ENCODE measurements around the gene RUNX2. TPM values are rescaled to one million over a fixed set of nuclear protein-coding genes. Genes with fewer than 3 reads are reported as not detected.

Gene RUNX2
- total and polyA plus RNA-seq, 8 donors: 0.09 to 3.8 (median 0.35) TPM

DNA sequence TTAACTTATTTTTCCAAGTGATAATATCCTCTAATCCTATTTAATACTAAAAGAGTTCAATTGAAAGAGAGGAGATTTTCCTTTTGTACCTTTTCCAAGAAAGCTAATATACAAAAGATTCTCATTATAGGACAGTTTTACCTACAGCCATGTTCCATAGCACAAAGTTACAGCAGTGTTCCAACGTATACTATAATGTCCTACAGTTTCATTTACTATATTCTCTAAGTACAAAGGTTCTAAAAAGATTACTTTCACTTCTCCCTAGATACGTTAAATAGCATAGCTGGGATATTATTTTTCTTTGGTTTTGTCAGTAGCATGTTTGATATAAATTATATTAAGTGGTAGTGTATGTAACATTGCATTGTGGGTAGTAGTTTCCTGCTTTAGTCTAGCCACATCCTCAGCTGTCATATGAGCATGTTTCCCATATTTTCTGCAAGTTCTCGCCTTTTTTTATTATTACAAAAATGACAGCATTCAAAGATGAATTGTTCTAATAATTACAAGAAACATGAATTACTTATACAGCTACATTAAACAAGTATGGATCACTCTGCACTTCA, 4.4 kb upstream of the RUNX2 start:
- Histone ChIP-seq H3K4me1 (peaks cover 0 to 4% (median 0%) of the 10 kb centered on the region in 3 donors), H3K27me3 (no peaks in the 10 kb centered on the region), H3K9me3 (peaks cover 0 to 2% (median 0%) of the 10 kb centered on the region in 4 donors), H3K4me3 (no peak overlapping the region), H3K27ac (no peak overlapping the region), H3K36me3 (no peaks in the 10 kb centered on the region)
- TF ChIP-seq, protein P1, sequence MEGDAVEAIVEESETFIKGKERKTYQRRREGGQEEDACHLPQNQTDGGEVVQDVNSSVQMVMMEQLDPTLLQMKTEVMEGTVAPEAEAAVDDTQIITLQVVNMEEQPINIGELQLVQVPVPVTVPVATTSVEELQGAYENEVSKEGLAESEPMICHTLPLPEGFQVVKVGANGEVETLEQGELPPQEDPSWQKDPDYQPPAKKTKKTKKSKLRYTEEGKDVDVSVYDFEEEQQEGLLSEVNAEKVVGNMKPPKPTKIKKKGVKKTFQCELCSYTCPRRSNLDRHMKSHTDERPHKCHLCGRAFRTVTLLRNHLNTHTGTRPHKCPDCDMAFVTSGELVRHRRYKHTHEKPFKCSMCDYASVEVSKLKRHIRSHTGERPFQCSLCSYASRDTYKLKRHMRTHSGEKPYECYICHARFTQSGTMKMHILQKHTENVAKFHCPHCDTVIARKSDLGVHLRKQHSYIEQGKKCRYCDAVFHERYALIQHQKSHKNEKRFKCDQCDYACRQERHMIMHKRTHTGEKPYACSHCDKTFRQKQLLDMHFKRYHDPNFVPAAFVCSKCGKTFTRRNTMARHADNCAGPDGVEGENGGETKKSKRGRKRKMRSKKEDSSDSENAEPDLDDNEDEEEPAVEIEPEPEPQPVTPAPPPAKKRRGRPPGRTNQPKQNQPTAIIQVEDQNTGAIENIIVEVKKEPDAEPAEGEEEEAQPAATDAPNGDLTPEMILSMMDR (IDR thresholded peaks at IDR 0.05): no peak
- DNase-seq (no peak), ATAC-seq (no peak), FAIRE-seq (no peak)
- intact Hi-C loops (cut with DNase I): no loop called here
- 84 to 86% methylated on average over 3 of the region's 3 CpGs for WGBS, 2 donors

DNA sequence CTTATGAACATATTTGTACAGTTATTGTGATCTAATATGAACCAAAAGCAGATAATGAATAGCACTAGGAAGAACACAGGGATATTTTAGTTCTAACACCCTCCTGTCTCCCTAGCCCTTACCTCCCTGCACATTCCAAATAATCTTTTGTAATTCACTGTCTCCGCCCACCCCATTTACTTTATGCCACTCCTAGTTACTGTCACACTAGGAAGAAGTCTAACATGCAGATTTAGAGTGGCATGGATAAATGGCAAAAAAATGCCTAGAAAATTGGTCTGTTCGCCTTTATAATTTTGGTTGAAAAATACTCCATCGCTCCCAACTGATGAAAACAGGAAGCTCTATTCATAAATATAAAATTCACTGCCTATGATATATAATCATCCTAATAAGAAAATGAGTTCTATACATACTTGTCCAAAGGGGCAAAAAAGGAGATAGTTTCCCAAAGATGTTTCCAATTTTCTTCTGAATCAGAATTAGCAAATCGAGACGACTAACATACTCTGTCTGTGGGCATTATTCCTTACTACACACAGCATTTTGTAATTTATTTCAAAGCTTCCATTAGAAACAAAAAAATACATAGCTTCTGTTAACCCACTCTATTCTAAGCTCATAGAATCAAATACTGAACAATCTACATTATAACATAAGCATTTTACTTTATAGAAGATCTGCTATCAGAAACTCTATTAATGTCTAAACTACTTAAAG, 1.3 kb upstream of the RUNX2 start:
- no peak for FAIRE-seq
- ATAC-seq: no peak

GRCh38 chr6:45328523-45328922, 393 bp downstream of the RUNX2 start:
- Histone ChIP-seq H3K4me1 (no peaks in the 10 kb centered on the region), H3K27ac (no peak overlapping the region), H3K36me3 (no peaks in the 10 kb centered on the region), H3K4me3 (no peak overlapping the region), H3K9me3 (no peaks in the 10 kb centered on the region), H3K27me3 (no peaks in the 10 kb centered on the region)
- TF ChIP-seq, protein P1 (IDR thresholded peaks at IDR 0.05): no peak
- intact Hi-C loops (cut with DNase I): no loop called here
- ATAC-seq (no peak), FAIRE-seq (no peak), DNase-seq (no peak)

More for the DNA sequence above, 1.3 kb upstream of the RUNX2 start:
- no peak overlapping the region for H3K27ac ChIP-seq
- WGBS, 2 donors: 94 to 95% methylated on average over 5 of the region's 5 CpGs
- H3K4me3 ChIP-seq: no peak overlapping the region
- intact Hi-C loops (cut with DNase I): no loop called here
- H3K9me3 ChIP-seq: no peaks in the 10 kb centered on the region
- TF ChIP-seq, protein P1 (IDR thresholded peaks at IDR 0.05): no peak
- no peaks in the 10 kb centered on the region for H3K4me1 ChIP-seq
- H3K27me3 ChIP-seq: no peaks in the 10 kb centered on the region
- no peaks in the 10 kb centered on the region for H3K36me3 ChIP-seq
- no peak for DNase-seq

GRCh38 chr6:45344900-45345299, 16.8 kb downstream of the RUNX2 start:
- Histone ChIP-seq H3K4me1 (no peaks in the 10 kb centered on the region), H3K4me3 (no peak overlapping the region), H3K9me3 (no peaks in the 10 kb centered on the region), H3K27me3 (no peaks in the 10 kb centered on the region), H3K36me3 (no peaks in the 10 kb centered on the region), H3K27ac (no peak overlapping the region)
- FAIRE-seq (no peak), ATAC-seq (no peak), DNase-seq (no peak)
- intact Hi-C loops (cut with DNase I): no loop called here
- TF ChIP-seq, protein P1 (IDR thresholded peaks at IDR 0.05): no peak
- 74 to 76% methylated on average over 2 of the region's 2 CpGs for WGBS, 2 donors

DNA sequence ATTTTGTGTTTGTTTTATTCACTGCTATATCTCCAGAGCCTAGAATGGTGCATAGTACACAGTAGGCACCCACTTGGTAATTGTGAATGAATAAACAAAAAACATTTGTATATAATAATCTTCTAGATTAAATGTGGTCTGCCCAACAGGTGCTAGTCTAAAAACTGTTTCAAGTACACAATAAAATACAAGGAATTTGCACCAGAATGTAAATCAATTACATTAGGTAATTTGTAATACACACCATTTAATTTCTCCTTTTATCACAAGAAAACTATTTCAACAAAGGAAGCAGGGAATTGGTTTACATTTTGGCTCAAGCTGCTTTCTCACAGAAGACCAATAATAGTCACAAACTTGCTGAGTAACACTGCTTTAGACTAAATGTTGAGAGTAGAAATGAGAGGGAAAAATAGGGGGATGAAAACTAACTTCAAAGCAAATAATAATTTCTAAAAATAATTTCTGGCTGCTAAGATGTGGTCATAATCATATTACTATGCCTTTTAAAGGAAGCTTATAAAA, 22.1 kb downstream of the RUNX2 start:
- no peaks in the 10 kb centered on the region for H3K27me3 ChIP-seq
- ATAC-seq (no peak), FAIRE-seq (no peak), DNase-seq (no peak)
- no peaks in the 10 kb centered on the region for H3K9me3 ChIP-seq
- H3K4me3 ChIP-seq: no peak overlapping the region
- H3K36me3 ChIP-seq: no peaks in the 10 kb centered on the region
- H3K4me1 ChIP-seq: peaks cover 0 to 6% (median 5%) of the 10 kb centered on the region in 3 donors
- TF ChIP-seq, protein P1 (IDR thresholded peaks at IDR 0.05): no peak
- H3K27ac ChIP-seq: no peak overlapping the region
- intact Hi-C loops (cut with DNase I): no loop called here

Data from pancreas (tissue), 10 donors.